HFF-Myc (cell line): ENCODE results near the gene GRHL3.

ENCODE experiments used
- DNase-seq: peaks from one replicate; pipeline ENCODE4 v3.0.0-alpha.2; 2011; ENCODE audit warnings: low read depth; ENCODE audit errors: extremely low read depth
- H3K4me3 ChIP-seq: replicated peaks from 2 replicates; pipeline ENCODE4 v1.5.1; 2011; ENCODE audit warnings: low read depth, mild to moderate bottlenecking, control low read depth, low read length
- TF ChIP-seq, protein P1 (sequence below): IDR thresholded peaks from 2 replicates; pipeline ENCODE4 v1.5.1; 2012; ENCODE audit warnings: mild to moderate bottlenecking, low read depth, low read length, control low read depth; ENCODE audit errors: missing control alignments

The GRHL3 gene

GRCh38 chr1:24340770-24341169 is 21.6 kb downstream of the GRHL3 start:
- TF ChIP-seq, protein P1, sequence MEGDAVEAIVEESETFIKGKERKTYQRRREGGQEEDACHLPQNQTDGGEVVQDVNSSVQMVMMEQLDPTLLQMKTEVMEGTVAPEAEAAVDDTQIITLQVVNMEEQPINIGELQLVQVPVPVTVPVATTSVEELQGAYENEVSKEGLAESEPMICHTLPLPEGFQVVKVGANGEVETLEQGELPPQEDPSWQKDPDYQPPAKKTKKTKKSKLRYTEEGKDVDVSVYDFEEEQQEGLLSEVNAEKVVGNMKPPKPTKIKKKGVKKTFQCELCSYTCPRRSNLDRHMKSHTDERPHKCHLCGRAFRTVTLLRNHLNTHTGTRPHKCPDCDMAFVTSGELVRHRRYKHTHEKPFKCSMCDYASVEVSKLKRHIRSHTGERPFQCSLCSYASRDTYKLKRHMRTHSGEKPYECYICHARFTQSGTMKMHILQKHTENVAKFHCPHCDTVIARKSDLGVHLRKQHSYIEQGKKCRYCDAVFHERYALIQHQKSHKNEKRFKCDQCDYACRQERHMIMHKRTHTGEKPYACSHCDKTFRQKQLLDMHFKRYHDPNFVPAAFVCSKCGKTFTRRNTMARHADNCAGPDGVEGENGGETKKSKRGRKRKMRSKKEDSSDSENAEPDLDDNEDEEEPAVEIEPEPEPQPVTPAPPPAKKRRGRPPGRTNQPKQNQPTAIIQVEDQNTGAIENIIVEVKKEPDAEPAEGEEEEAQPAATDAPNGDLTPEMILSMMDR = no peak
- H3K4me3 ChIP-seq = no peak overlapping the region
- DNase-seq = no peak

- DNase-seq = no peak
- TF ChIP-seq, protein P1 = no peak
- H3K4me3 ChIP-seq = no peak overlapping the region
These were observed 22.1 kb downstream of the GRHL3 start for GRCh38 chr1:24341260-24341659.

- H3K4me3 ChIP-seq = no peak overlapping the region
- no peak for DNase-seq
- TF ChIP-seq, protein P1 = no peak
These were observed 24.4 kb downstream of the GRHL3 start for GRCh38 chr1:24343412-24344089.

DNA sequence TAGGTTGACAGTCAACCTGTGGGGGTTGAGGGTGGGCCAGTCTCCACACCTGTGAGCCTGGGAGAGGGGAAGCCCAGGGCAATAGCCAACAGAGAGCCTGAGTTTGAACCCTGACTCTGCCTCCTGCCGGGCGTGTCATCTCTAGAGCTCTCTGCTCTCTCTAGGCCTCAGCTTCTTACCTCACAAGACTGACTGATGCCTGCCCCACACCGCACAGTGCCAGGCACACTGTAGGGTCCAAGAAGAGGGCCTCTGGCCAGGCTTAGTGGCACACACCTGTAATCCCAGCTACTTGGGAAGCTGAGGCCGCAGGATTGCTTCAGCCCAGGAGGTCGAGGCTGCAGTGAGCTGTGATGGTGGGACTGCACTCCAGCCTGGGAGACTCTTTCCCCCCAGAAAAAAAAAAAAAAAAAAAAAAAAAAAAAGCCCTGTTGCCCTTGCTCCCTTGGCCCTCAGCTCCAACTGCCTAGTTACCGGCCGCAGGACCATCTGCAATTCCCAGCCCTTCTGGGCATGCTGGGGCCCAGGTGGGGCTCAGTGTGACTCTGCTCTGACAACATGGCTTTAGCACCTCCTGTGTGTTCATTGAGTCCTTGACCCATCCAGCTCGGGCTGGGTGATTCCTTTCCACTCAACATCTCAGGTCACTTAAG is 25.1 kb downstream of the GRHL3 start:
- no peak for DNase-seq
- TF ChIP-seq, protein P1 = no peak
- H3K4me3 ChIP-seq = no peak overlapping the region

DNA sequence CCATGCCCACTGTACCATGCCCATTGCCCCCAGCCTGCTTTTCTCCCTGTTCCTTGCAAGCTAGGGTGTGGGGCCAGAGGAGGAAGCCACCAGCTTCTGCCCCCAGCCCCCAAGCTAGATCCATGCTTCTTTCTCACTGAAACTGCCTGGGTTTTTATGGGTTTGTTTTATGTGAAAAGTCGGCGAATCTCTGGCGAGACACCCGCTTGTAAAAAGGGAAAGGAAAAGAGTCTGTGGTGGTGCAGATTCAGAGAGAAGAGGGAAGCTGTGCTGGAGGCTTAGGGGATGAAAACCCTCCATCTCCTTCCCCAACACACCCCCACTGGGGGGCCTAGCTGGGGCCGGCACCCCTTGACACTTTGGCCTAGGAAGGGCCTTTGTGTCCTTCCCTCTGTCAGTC is 26.2 kb downstream of the GRHL3 start:
- H3K4me3 ChIP-seq = no peak overlapping the region
- TF ChIP-seq, protein P1 = no peak
- DNase-seq = no peak

DNA sequence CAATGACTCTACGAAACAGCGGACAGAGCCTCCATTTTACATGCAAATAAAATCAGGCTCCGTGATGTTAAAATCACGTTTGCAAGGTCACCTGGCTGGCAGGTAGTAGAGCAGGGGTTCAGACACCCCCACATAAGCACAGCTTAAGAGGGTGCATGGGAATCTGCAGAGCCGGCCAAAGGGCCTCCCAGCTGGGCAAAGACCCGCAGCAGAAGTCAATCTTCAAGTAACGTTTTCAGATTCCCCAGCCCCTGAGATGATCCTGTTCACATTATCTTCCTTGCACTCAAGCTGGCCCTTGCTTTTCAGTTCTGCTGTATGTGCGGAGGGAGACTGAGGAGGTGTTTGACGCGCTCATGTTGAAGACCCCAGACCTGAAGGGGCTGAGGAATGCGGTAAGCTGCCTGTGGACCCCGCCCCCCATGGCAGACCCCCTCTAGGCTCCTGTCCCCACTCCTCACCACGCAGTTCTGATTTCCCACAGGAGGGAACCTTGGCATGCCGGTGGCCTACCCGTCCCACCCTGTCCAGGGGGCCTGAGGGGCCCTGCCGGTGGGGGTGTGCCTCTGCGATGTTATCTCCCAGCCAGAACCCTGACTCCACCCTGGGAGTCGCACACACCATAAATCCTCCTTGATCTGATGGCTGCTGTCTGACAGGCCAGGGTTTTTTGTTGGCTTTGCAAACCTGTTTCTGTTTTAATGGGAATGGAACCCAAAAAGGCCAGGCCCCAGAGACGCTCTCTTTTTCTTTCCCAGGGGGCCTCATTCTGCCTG is 28.2 kb downstream of the GRHL3 start:
- no peak for DNase-seq
- TF ChIP-seq, protein P1 = no peak

More for the DNA sequence above, 28.2 kb downstream of the GRHL3 start:
- no peak overlapping the region for H3K4me3 ChIP-seq
